Measurements from ENCODE around the gene TRMT5. TPM values are rescaled to one million over a fixed set of nuclear protein-coding genes. Genes with fewer than 3 reads are reported as not detected.

TRMT5 gene
- total and polyA plus RNA-seq, 7 donors, result 1.2 to 16.9 (median 7.2) TPM

GRCh38 chr14:60945984-60946383, 34.9 kb downstream of the TRMT5 start:
- intact Hi-C loops (cut with DNase I), result no loop called here

GRCh38 chr14:60944204-60944603, 36.7 kb downstream of the TRMT5 start:
- no peaks in the 10 kb centered on the region for H3K36me3 ChIP-seq
- WGBS, 2 donors, result 53 to 75% methylated on average over 4 of the region's 4 CpGs
- no peaks in the 10 kb centered on the region for H3K9me3 ChIP-seq
- TF ChIP-seq POLR2A (IDR thresholded peaks at IDR 0.05) (no peak), EP300 (IDR thresholded peaks at IDR 0.05) (no peak), CTCF (IDR thresholded peaks at IDR 0.05) (no peak), POLR2AphosphoS5 (IDR thresholded peaks at IDR 0.05) (no peak)
- peaks cover 0 to 11% (median 3%) of the 10 kb centered on the region in 4 donors for H3K4me1 ChIP-seq
- no peaks in the 10 kb centered on the region for H3K27me3 ChIP-seq
- DNase-seq, result no peak
- no peak overlapping the region for H3K27ac ChIP-seq
- intact Hi-C loops (cut with DNase I), result no loop called here
- no peak overlapping the region for H3K4me3 ChIP-seq

More at GRCh38 chr14:60945984-60946383, 34.9 kb downstream of the TRMT5 start:
- Histone ChIP-seq H3K36me3 (no peaks in the 10 kb centered on the region), H3K4me3 (no peak overlapping the region), H3K27me3 (no peaks in the 10 kb centered on the region), H3K4me1 (peaks cover 0 to 11% (median 3%) of the 10 kb centered on the region in 4 donors), H3K27ac (no peak overlapping the region), H3K9me3 (no peaks in the 10 kb centered on the region)
- WGBS, 2 donors, result 82 to 87% methylated on average over 1 of the region's 1 CpG
- no peak for DNase-seq
- TF ChIP-seq EP300 (IDR thresholded peaks at IDR 0.05), result no peak
- no peak for TF ChIP-seq POLR2A (IDR thresholded peaks at IDR 0.05)
- no peak for TF ChIP-seq POLR2AphosphoS5 (IDR thresholded peaks at IDR 0.05)
- TF ChIP-seq CTCF (IDR thresholded peaks at IDR 0.05), result no peak

GRCh38 chr14:60943637-60944032, 37.2 kb downstream of the TRMT5 start:
- H3K27me3 ChIP-seq, result no peaks in the 10 kb centered on the region
- no peaks in the 10 kb centered on the region for H3K36me3 ChIP-seq
- H3K4me3 ChIP-seq, result no peak overlapping the region
- WGBS, 2 donors, result 94% methylated on average over 1 of the region's 1 CpG
- H3K9me3 ChIP-seq, result no peaks in the 10 kb centered on the region
- H3K4me1 ChIP-seq, result peaks cover 0 to 11% (median 3%) of the 10 kb centered on the region in 4 donors
- H3K27ac ChIP-seq, result no peak overlapping the region
- no peak for TF ChIP-seq CTCF (IDR thresholded peaks at IDR 0.05)
- TF ChIP-seq POLR2A (IDR thresholded peaks at IDR 0.05), result no peak
- no peak for TF ChIP-seq EP300 (IDR thresholded peaks at IDR 0.05)
- no peak for TF ChIP-seq POLR2AphosphoS5 (IDR thresholded peaks at IDR 0.05)
- intact Hi-C loops (cut with DNase I), result no loop called here
- DNase-seq, result no peak

- H3K27ac ChIP-seq, result no peak overlapping the region
- H3K27me3 ChIP-seq, result no peaks in the 10 kb centered on the region
- no peaks in the 10 kb centered on the region for H3K9me3 ChIP-seq
- H3K4me3 ChIP-seq, result no peak overlapping the region
- H3K4me1 ChIP-seq, result no peaks in the 10 kb centered on the region
- no peak for TF ChIP-seq CTCF (IDR thresholded peaks at IDR 0.05)
- TF ChIP-seq POLR2A (IDR thresholded peaks at IDR 0.05), result no peak
- no peak for TF ChIP-seq EP300 (IDR thresholded peaks at IDR 0.05)
- no peak for TF ChIP-seq POLR2AphosphoS5 (IDR thresholded peaks at IDR 0.05)
- H3K36me3 ChIP-seq, result no peaks in the 10 kb centered on the region
- intact Hi-C loops (cut with DNase I), result no loop called here
- DNase-seq, result no peak
Observed at GRCh38 chr14:60935319-60935718, 45.6 kb downstream of the TRMT5 start.

GRCh38 chr14:60933920-60934655, 46.8 kb downstream of the TRMT5 start:
- no peaks in the 10 kb centered on the region for H3K27me3 ChIP-seq
- 37 to 79% methylated on average over 8 of the region's 8 CpGs for WGBS, 2 donors
- no peak overlapping the region for H3K4me3 ChIP-seq
- intact Hi-C loops (cut with DNase I), result no loop called here
- TF ChIP-seq POLR2A (IDR thresholded peaks at IDR 0.05) (no peak), CTCF (IDR thresholded peaks at IDR 0.05) (no peak), EP300 (IDR thresholded peaks at IDR 0.05) (no peak), POLR2AphosphoS5 (IDR thresholded peaks at IDR 0.05) (no peak)
- no peaks in the 10 kb centered on the region for H3K36me3 ChIP-seq
- H3K9me3 ChIP-seq, result no peaks in the 10 kb centered on the region
- DNase-seq, result no peak
- H3K27ac ChIP-seq, result no peak overlapping the region
- H3K4me1 ChIP-seq, result no peaks in the 10 kb centered on the region
